Measurements from ENCODE around the gene WNT9B.

- TF ChIP-seq CTCF (IDR thresholded peaks at IDR 0.05) = no peak
- TF ChIP-seq POLR2AphosphoS5 (IDR thresholded peaks at IDR 0.05; ENCODE audit: low read depth, low read length) = no peak
- no peak for TF ChIP-seq REST (IDR thresholded peaks at IDR 0.05; ENCODE audit: insufficient read depth in 1 of 2, low read depth in 2 of 2, low read length in 1 of 2)
These were observed 34.3 kb downstream of the WNT9B start for GRCh38 chr17:46885415-46886309.

All from Panc1 (cell line).